ENCODE measurements around the gene E2F4. TPM values are rescaled to one million over a fixed set of nuclear protein-coding genes. Genes with fewer than 3 reads are reported as not detected.

Gene E2F4
- total and polyA plus RNA-seq, 2 of the 13 experiments (the other 11 are each of a cell fraction or from before 2014, with no cell fraction given): 84.8 to 91.2 TPM

DNA sequence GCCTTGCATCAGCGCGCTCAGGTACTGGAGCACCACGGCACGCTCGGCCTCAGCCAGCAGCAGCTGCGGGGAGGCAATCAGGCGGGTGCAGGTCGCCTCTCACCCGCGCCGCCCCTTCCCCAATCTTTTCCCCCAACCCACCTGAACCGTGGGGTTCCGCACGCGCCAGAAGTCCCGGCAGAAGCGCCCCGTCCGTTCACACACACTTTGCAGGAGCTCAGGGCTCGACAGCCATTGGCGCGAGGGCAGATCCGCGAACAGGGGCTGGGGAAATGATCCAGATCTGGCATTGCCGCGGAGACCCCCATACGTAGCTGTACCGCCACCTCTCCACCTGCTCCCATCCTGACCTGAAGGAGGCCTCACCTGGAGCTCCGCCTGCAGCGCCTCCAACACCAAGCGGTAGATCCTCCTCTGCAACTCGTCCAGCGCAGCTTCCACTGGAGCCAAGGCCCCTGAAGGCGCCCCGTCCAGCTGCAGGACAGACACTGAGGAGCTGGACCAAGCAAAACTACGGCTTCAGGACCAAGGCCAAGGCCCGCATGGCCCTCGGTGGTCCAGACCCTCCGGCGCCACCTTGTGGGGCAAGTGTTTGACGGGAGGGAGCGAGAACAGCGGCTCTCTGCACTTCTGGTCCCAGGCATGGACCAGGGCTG, 6.8 kb upstream of the E2F4 start (continued):
- TF ChIP-seq, protein P1, sequence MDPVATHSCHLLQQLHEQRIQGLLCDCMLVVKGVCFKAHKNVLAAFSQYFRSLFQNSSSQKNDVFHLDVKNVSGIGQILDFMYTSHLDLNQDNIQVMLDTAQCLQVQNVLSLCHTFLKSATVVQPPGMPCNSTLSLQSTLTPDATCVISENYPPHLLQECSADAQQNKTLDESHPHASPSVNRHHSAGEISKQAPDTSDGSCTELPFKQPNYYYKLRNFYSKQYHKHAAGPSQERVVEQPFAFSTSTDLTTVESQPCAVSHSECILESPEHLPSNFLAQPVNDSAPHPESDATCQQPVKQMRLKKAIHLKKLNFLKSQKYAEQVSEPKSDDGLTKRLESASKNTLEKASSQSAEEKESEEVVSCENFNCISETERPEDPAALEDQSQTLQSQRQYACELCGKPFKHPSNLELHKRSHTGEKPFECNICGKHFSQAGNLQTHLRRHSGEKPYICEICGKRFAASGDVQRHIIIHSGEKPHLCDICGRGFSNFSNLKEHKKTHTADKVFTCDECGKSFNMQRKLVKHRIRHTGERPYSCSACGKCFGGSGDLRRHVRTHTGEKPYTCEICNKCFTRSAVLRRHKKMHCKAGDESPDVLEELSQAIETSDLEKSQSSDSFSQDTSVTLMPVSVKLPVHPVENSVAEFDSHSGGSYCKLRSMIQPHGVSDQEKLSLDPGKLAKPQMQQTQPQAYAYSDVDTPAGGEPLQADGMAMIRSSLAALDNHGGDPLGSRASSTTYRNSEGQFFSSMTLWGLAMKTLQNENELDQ (CRISPR knock-in tag; IDR thresholded peaks at IDR 0.05; ENCODE audit: borderline replicate concordance): peak; percentile 98
- TF ChIP-seq HCFC1 (IDR thresholded peaks at IDR 0.05; ENCODE audit: low read depth, low read length): no peak
- TF ChIP-seq, protein P2, sequence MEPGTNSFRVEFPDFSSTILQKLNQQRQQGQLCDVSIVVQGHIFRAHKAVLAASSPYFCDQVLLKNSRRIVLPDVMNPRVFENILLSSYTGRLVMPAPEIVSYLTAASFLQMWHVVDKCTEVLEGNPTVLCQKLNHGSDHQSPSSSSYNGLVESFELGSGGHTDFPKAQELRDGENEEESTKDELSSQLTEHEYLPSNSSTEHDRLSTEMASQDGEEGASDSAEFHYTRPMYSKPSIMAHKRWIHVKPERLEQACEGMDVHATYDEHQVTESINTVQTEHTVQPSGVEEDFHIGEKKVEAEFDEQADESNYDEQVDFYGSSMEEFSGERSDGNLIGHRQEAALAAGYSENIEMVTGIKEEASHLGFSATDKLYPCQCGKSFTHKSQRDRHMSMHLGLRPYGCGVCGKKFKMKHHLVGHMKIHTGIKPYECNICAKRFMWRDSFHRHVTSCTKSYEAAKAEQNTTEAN (CRISPR knock-in tag; conservative IDR thresholded peaks at IDR 0.05): peak; percentile 55; the same call in 1 of the 2 replicates
- peak; percentile 62; the same call in 1 of the 2 replicates for TF ChIP-seq SOX5 (CRISPR knock-in tag; IDR thresholded peaks at IDR 0.05; ENCODE audit: borderline replicate concordance)
- peak; percentile 85; the same call in 1 of the 2 replicates for TF ChIP-seq PITX1 (CRISPR knock-in tag; IDR thresholded peaks at IDR 0.05)
- TF ChIP-seq, protein P3, sequence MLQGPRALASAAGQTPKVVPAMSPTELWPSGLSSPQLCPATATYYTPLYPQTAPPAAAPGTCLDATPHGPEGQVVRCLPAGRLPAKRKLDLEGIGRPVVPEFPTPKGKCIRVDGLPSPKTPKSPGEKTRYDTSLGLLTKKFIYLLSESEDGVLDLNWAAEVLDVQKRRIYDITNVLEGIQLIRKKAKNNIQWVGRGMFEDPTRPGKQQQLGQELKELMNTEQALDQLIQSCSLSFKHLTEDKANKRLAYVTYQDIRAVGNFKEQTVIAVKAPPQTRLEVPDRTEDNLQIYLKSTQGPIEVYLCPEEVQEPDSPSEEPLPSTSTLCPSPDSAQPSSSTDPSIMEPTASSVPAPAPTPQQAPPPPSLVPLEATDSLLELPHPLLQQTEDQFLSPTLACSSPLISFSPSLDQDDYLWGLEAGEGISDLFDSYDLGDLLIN (CRISPR knock-in tag; IDR thresholded peaks at IDR 0.05; ENCODE audit: borderline replicate concordance): no peak
- TF ChIP-seq DMAP1 (CRISPR knock-in tag; IDR thresholded peaks at IDR 0.05): peak; percentile 46; the same call in 1 of the 2 replicates
- no peak for TF ChIP-seq FOSL1 (CRISPR knock-in tag; IDR thresholded peaks at IDR 0.05; ENCODE audit: borderline replicate concordance)
- TF ChIP-seq, protein P4, sequence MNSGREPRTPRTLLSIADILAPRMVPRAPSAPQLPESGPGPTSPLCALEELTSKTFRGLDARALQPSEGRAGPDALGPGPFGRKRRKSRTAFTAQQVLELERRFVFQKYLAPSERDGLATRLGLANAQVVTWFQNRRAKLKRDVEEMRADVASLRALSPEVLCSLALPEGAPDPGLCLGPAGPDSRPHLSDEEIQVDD (CRISPR knock-in tag; IDR thresholded peaks at IDR 0.05; ENCODE audit: borderline replicate concordance): peak; percentile 83; the same call in 1 of the 2 replicates
- TF ChIP-seq ZFP36L1 (CRISPR knock-in tag; IDR thresholded peaks at IDR 0.05): no peak
- TF ChIP-seq, protein P5, sequence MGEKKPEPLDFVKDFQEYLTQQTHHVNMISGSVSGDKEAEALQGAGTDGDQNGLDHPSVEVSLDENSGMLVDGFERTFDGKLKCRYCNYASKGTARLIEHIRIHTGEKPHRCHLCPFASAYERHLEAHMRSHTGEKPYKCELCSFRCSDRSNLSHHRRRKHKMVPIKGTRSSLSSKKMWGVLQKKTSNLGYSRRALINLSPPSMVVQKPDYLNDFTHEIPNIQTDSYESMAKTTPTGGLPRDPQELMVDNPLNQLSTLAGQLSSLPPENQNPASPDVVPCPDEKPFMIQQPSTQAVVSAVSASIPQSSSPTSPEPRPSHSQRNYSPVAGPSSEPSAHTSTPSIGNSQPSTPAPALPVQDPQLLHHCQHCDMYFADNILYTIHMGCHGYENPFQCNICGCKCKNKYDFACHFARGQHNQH (CRISPR knock-in tag; IDR thresholded peaks at IDR 0.05): peak; percentile 96; the same call in 1 of the 2 replicates
- peak; percentile 90; the same call in 1 of the 2 replicates for TF ChIP-seq ZNF256 (CRISPR knock-in tag; conservative IDR thresholded peaks at IDR 0.05)
- TF ChIP-seq ZKSCAN1 (IDR thresholded peaks at IDR 0.05; ENCODE audit: low read length): no peak; the same call in 1 of the 2 replicates
- TF ChIP-seq, protein P6, sequence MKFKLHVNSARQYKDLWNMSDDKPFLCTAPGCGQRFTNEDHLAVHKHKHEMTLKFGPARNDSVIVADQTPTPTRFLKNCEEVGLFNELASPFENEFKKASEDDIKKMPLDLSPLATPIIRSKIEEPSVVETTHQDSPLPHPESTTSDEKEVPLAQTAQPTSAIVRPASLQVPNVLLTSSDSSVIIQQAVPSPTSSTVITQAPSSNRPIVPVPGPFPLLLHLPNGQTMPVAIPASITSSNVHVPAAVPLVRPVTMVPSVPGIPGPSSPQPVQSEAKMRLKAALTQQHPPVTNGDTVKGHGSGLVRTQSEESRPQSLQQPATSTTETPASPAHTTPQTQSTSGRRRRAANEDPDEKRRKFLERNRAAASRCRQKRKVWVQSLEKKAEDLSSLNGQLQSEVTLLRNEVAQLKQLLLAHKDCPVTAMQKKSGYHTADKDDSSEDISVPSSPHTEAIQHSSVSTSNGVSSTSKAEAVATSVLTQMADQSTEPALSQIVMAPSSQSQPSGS (CRISPR knock-in tag; IDR thresholded peaks at IDR 0.05): peak; percentile 88
- TF ChIP-seq, protein P7, sequence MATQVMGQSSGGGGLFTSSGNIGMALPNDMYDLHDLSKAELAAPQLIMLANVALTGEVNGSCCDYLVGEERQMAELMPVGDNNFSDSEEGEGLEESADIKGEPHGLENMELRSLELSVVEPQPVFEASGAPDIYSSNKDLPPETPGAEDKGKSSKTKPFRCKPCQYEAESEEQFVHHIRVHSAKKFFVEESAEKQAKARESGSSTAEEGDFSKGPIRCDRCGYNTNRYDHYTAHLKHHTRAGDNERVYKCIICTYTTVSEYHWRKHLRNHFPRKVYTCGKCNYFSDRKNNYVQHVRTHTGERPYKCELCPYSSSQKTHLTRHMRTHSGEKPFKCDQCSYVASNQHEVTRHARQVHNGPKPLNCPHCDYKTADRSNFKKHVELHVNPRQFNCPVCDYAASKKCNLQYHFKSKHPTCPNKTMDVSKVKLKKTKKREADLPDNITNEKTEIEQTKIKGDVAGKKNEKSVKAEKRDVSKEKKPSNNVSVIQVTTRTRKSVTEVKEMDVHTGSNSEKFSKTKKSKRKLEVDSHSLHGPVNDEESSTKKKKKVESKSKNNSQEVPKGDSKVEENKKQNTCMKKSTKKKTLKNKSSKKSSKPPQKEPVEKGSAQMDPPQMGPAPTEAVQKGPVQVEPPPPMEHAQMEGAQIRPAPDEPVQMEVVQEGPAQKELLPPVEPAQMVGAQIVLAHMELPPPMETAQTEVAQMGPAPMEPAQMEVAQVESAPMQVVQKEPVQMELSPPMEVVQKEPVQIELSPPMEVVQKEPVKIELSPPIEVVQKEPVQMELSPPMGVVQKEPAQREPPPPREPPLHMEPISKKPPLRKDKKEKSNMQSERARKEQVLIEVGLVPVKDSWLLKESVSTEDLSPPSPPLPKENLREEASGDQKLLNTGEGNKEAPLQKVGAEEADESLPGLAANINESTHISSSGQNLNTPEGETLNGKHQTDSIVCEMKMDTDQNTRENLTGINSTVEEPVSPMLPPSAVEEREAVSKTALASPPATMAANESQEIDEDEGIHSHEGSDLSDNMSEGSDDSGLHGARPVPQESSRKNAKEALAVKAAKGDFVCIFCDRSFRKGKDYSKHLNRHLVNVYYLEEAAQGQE (IDR thresholded peaks at IDR 0.05; ENCODE audit: borderline replicate concordance in 1 of 2, low read depth in 1 of 2, low read length in 2 of 2): peak in 1 of 2 experiments; percentile 99; a peak in 2 of 4 replicates
- TF ChIP-seq RARG (CRISPR knock-in tag; IDR thresholded peaks at IDR 0.05; ENCODE audit: low read depth): no peak
- TF ChIP-seq SMARCC2 (IDR thresholded peaks at IDR 0.05): no peak
